ENCODE measurements around the gene PIEZO2.

The PIEZO2 gene

DNA sequence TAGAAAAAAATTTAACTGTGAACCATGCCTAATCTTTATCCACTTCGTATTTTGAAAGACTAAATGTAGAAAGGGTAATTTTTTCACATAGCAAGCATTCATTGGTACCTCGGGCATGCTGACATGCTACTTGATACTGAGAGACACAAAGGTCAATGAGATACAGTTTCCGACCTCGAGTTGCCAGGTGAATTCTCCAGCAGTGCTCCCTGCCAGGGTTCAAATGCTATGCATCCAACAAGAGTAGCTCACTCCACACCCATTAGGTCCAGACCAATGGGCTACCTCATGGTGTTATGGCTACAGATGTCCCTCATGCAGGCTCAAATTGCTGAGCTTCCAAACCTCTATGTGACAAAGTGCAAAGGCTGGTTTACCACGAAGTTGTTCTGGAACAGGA lies 305.8 kb downstream of the PIEZO2 start:
- TF ChIP-seq, protein P1, sequence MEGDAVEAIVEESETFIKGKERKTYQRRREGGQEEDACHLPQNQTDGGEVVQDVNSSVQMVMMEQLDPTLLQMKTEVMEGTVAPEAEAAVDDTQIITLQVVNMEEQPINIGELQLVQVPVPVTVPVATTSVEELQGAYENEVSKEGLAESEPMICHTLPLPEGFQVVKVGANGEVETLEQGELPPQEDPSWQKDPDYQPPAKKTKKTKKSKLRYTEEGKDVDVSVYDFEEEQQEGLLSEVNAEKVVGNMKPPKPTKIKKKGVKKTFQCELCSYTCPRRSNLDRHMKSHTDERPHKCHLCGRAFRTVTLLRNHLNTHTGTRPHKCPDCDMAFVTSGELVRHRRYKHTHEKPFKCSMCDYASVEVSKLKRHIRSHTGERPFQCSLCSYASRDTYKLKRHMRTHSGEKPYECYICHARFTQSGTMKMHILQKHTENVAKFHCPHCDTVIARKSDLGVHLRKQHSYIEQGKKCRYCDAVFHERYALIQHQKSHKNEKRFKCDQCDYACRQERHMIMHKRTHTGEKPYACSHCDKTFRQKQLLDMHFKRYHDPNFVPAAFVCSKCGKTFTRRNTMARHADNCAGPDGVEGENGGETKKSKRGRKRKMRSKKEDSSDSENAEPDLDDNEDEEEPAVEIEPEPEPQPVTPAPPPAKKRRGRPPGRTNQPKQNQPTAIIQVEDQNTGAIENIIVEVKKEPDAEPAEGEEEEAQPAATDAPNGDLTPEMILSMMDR (IDR thresholded peaks at IDR 0.05) = no peak
- Mint-ChIP-seq H3K27ac (no peak overlapping the region), H3K27me3 (ENCODE audit: low read depth, poor library complexity) (peaks cover 3% of the 10 kb centered on the region), H3K4me1 (peaks cover 22% of the 10 kb centered on the region), H3K4me3 (no peak overlapping the region), H3K9me3 (peaks cover 16% of the 10 kb centered on the region), H3K36me3 (ENCODE audit: low read depth) (peaks cover 4% of the 10 kb centered on the region)
- DNase-seq = no peak

DNA sequence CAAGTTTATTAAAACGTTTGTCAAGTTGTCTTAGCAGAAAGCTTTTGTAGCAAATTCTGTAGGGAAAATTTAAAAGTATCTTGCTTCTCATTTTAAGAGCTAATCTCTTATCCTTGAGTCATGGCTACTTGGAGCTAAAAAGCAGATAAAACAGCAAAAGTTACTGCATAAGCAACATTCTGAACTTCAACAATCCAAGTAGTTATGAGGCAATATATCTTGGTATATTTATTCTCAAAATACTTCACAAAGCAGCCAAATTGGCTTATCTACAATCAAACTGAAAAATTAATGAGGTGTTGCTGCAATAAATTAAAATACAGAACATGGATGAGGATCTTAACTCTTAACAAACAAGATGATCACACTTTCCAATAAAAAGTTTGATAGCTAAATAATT lies 306.5 kb downstream of the PIEZO2 start:
- Mint-ChIP-seq H3K27me3 (ENCODE audit: low read depth, poor library complexity) (peaks cover 3% of the 10 kb centered on the region), H3K36me3 (ENCODE audit: low read depth) (peaks cover 4% of the 10 kb centered on the region), H3K27ac (no peak overlapping the region), H3K9me3 (peaks cover 16% of the 10 kb centered on the region), H3K4me1 (peaks cover 22% of the 10 kb centered on the region), H3K4me3 (no peak overlapping the region)
- TF ChIP-seq, protein P1 (IDR thresholded peaks at IDR 0.05) = no peak
- no peak for DNase-seq

DNA sequence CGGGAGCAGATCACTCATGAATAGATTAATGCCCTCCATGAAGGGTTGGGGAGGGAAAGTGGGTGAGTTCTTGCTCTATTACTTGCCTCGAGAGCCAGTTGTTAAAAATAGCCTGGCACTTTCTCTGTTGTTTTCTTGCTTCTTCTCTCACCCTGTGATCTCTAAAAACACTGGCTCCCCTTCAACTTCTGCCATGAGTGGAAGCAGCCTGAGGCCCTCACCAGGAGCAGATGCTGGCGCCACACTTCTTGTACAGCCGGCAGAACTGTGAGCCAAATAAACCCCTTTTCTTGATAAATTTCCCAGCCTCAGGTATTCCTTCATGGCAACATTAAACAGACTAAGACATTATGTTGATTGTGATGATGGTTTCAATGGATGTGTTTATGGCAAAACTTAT lies 307.0 kb downstream of the PIEZO2 start:
- Mint-ChIP-seq H3K9me3 (peaks cover 16% of the 10 kb centered on the region), H3K27me3 (ENCODE audit: low read depth, poor library complexity) (peaks cover 4% of the 10 kb centered on the region), H3K36me3 (ENCODE audit: low read depth) (peaks cover 4% of the 10 kb centered on the region), H3K27ac (peak overlapping the region; percentile 86), H3K4me3 (no peak overlapping the region), H3K4me1 (peaks cover 22% of the 10 kb centered on the region)
- TF ChIP-seq, protein P1 (IDR thresholded peaks at IDR 0.05) = no peak
- DNase-seq = no peak

DNA sequence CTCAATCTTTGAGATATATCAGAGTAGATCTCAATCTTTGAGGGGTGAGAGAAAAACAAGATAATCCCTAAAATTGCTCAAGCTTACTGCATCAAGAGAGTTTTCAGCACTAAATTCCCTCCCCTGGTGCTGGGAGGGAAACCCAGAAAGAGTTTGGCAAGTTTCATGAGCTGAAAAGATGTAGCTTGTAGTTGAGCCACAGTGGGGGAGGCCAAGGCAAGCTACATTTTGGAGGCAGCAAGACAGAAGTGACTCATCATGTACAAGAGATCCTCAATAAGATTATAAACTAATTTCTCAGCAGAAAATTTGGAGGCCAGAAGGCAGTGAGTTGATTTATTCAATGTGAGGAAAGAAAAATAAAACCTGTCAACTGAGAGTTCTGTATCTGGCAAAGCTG lies 308.2 kb downstream of the PIEZO2 start:
- peaks cover 4% of the 10 kb centered on the region for H3K36me3 Mint-ChIP-seq (ENCODE audit: low read depth)
- no peak overlapping the region for H3K4me3 Mint-ChIP-seq
- H3K9me3 Mint-ChIP-seq = peaks cover 13% of the 10 kb centered on the region
- H3K27me3 Mint-ChIP-seq (ENCODE audit: low read depth, poor library complexity) = peaks cover 7% of the 10 kb centered on the region
- DNase-seq = no peak
- H3K4me1 Mint-ChIP-seq = peaks cover 22% of the 10 kb centered on the region
- TF ChIP-seq, protein P1 (IDR thresholded peaks at IDR 0.05) = no peak
- peak overlapping the region; percentile 77 for H3K27ac Mint-ChIP-seq

DNA sequence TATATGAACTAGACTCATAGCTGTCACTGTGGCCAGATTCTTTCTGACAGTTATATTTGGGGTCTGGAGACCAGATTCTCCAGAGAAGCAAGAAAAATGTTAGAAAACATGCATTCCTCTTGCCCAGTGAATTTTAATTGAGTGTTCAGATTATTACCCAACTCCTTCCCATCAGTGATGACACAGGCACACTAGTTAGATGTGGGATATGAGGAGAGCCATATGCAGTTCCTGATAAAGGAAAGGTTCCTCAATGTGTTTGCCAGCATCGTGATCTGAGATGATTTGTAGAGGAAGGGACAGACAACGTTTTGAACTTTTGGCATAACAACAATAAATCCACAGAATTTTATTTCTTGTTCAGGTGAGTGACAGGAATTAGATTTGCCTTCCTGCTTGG lies 308.6 kb downstream of the PIEZO2 start:
- H3K36me3 Mint-ChIP-seq (ENCODE audit: low read depth) = no peaks in the 10 kb centered on the region
- H3K4me3 Mint-ChIP-seq = no peak overlapping the region
- H3K9me3 Mint-ChIP-seq = peaks cover 8% of the 10 kb centered on the region
- H3K27ac Mint-ChIP-seq = no peak overlapping the region
- H3K27me3 Mint-ChIP-seq (ENCODE audit: low read depth, poor library complexity) = peaks cover 7% of the 10 kb centered on the region
- TF ChIP-seq, protein P1 (IDR thresholded peaks at IDR 0.05) = no peak
- DNase-seq = no peak
- H3K4me1 Mint-ChIP-seq = peaks cover 22% of the 10 kb centered on the region

DNA sequence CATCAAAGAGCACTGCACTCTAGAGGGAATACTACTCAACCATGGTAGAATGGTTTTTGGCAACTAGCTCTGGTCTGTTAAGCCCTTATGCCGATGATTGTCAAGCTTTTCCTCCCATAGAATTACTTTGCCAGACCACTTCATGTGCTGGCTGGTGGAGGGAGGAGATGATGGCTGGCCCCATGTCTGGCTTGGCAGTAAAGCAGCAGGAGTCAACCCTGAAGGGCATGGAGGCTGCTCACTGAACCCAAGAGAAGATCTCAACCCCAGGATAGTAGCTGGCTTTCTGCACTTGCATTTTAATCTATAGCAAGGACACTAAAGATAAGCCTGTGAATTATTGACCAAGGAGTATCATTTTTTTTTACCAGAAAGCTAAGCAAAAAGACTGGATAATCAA lies 309.9 kb downstream of the PIEZO2 start:
- Mint-ChIP-seq H3K4me3 (no peak overlapping the region), H3K9me3 (peaks cover 8% of the 10 kb centered on the region), H3K27me3 (ENCODE audit: low read depth, poor library complexity) (peaks cover 7% of the 10 kb centered on the region), H3K36me3 (ENCODE audit: low read depth) (no peaks in the 10 kb centered on the region), H3K27ac (no peak overlapping the region), H3K4me1 (peaks cover 22% of the 10 kb centered on the region)
- no peak for DNase-seq
- TF ChIP-seq, protein P1 (IDR thresholded peaks at IDR 0.05) = no peak

All from nephron progenitor cell (in vitro differentiated cells).